GM18499 (cell line): ENCODE results near the gene RFFL.
"Not testable (repeated sequence)": the region's sequence is repeated elsewhere in the genome, so short reads cannot be mapped to it uniquely, and the experiment has no call there.

ENCODE experiments used
- ATAC-seq: cut with Tn5 transposase; IDR thresholded peaks from one replicate; pipeline ENCODE4 v1.9.1; 2021; ENCODE audit warnings: moderate number of reproducible peaks; ENCODE audit not compliant: insufficient read depth, unreplicated experiment

Gene RFFL

DNA sequence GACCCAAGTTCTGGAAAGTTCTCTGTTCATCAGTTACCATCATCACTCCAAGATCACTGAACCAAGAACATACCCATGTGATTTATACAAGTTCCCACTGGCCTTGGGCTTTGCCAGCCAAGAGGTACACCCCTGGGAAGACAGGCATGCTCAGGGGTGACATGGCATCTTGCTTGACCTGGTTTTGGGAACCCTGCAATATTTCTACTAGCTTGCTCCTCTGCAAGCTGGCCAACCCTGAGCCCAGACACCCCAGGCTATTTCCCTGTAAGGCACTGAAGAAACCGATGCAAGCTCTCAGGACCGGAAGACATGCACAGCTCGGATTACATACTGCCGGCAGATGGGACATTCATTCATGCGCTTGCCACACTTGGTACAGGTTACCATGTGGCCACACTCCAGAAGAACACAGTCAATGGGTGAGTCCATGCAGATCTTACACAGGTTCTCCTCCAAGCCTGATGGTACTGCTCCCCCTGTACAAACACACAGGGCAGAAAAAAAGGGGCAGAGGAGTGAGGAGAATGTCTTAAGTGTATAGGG lies 51.8 kb downstream of the RFFL start:
- ATAC-seq = no peak

DNA sequence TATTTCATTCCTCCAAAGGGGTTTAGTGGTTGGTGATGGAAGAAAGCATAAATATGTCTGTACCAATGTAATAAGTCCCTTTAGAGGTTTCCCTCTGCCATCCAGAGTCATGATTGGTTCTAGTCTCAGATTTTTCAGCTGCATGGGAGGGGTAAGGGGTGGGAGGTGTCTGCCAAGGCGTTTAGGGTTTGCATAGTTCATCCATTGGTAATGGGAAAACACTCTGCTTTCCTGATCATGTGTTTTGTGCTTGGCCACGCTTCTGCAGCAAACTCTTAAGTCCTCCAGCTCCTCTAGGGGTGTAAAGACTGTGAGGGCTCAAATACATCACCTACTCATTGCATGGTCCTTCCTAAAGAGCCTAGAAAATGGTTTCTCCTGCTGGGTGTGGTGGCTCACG lies 53.4 kb downstream of the RFFL start:
- no peak for ATAC-seq

DNA sequence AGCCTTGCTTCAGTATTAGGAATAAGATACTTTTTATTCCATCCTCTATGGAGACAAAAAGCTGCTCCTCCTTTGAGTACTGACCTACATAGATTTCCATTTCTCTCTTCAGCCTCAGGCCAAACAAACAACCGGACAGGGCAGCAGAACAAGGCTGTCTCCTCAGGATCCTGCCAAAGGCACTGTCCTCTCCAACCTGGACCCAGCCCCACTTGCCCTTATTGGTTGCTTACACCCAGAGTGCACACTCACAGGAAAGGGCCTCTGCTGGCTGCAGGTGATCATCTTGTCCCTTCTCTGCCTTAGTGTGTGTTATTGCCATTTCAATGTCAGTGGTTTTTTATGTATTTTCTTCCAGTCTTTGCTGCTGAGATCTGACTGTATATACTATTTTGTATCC lies 56.5 kb downstream of the RFFL start:
- no peak for ATAC-seq

DNA sequence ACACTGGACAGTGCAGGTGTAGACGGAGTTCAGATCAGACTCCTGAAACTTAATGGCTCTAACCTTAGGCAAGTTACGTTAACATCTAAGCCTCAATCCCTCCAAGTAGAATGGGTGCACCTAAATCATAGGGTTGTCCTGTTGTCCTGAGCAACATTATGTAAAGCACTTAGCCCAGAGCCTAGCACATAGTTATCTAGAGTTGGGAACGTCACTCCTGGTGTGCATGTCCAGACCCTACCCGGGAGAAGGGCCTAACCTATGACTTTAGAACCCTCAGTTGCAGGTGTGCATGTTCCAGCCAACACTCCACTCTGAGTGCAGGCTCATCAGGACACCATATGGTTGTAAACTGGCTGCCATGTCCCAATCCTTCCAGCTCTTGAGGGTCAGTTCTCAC lies 57.2 kb downstream of the RFFL start:
- no peak for ATAC-seq

DNA sequence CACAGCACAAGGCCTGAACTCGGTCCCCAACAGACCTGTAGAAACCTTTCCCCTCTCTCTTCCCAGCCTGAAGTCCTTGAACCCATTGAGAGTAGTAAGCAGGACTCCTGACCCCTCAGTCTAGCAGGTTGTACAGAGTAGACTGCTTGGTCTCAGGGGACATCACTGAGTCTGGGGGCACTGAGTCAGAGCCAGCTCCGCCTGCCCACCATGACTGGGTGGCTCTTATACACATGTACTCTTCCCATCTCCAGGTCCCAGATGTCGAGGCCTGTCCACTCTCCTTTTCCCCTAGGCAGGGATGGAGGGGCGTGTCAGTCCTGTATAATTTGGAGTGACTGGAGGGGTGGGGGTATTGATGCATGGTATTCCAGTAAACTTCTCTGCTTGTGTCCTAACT lies 59.7 kb downstream of the RFFL start:
- no peak for ATAC-seq

DNA sequence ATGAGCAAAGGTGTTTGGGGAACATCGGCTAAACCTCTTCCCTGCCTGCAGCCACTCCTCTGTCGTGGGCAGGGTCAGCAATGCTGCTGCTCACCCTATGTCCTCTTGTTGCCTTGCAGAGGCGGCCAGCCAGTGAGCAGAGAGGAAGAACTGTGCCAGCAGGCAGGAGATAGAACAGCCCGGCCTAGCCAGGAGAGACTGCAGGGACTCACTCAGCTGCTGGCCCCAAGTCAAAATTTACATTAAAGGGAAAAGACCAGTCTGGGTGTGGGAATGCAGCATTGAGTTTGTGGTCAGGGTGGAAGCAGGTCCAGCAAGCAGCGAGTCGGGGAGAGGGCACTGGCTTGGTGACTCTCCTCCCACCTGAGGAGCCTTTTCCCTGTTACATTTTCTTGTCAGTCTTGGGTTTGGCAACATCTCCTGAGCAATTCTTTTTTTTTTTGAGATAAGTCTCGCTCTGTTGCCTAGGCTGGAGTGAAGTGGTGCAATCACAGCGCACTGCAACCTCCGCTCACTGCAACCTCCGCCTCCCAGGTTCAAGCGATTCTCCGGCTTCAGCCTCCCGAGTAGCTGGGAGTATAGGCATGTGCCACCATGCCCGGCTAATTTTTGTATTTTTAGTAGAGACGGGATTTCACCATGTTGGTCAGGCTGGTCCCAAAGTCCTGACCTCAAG lies 60.5 kb downstream of the RFFL start:
- ATAC-seq = no peak

DNA sequence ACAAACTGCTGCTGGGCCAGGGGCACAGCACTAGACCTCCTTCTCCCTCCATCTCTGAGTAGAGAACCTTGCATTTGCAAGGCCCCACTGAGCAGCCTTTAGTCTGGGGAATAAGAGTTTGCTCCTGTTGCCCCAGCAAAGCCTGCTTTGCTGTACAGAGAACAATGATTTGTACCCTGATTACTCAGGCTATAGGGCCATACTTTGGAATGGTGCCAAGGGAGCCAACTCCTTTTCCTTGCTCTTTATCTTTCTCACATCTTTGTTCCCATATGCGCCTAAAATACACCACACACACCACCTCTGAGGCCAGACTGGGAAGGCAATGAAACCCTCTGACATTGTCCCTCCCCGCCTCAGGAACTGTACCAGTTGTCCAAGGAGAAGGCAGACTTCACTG lies 62.0 kb downstream of the RFFL start:
- ATAC-seq = no peak

DNA sequence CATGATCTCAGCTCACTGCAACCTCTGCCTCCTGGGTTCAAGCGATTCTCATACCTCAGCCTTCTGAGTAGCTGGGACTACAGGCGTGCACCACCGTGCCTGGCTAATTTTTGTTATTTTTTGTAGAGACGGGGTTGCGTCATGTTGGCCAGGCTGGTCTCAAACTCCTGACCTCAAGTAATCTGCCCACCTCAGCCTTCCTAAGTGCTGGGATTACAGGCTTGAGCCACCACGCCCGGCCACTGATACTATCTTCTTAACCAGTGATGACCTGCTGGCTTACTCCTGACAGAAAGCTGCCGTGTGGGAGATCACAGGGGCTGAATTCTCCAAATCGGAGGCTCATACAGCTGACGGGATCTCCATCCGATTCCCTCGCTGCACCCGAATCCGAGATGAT lies 62.5 kb downstream of the RFFL start:
- ATAC-seq = not testable (repeated sequence)

DNA sequence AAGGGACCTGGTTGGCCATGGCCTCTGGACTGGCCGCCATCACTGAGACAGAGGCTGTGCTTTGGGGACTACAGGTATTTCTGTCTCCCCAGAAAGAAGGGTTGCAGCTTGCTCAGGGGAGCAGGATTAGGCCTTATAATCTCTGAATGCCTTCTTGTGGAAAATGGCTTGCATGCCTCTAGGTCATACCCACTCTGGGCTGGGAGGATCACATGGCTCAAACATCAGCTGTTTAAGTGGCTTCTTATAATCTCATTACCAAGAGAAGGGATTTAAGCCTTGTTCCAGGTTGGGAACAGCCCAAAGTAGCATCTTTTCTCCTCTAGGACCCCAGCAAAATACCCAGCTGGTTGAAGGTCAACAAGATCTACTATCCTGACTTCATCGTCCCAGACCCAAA lies 64.1 kb downstream of the RFFL start:
- ATAC-seq = no peak

DNA sequence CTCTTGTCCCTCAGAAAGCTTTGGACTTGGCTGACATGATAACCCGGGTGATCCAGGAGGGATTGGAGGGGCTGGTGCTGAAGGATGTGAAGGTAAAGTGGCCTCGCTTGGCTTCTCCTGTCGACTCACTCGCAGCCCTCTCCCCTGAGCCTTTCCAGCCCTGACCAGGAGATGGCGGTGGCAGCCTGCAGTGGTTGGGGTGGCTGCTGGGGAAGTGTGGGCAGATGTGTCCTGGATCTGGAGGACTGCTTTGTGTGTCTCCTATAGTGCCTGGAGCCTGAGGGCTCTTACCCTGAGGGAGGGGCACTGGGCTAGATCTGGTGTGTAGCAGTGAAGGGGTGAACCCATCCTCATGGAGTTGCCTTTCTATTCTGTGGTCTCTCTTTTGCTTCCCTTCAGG lies 65.3 kb downstream of the RFFL start:
- ATAC-seq = no peak

DNA sequence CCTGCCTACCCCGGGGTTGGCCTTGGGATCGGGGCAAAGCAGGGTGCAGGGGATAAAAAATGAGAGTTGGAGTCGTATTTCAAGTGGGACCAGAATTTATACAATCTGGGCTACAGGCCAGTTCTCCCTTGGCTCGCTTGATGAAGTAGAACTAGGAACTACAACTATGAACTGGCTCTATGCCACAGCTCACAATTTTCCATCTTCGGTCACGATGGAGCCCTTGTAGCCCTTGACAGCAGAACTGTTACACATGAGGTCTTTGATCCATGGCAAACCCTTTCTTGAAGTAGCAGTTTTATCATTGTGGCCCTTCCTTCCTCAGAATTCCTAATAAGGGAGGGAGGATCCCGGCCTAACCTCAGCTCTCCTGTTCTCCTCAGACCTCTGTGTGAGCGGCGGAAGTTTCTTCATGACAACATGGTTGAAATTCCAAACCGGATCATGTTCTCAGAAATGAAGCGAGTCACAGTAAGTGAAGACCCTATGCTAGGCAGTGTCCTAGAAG lies 66.1 kb downstream of the RFFL start:
- ATAC-seq = no peak

DNA sequence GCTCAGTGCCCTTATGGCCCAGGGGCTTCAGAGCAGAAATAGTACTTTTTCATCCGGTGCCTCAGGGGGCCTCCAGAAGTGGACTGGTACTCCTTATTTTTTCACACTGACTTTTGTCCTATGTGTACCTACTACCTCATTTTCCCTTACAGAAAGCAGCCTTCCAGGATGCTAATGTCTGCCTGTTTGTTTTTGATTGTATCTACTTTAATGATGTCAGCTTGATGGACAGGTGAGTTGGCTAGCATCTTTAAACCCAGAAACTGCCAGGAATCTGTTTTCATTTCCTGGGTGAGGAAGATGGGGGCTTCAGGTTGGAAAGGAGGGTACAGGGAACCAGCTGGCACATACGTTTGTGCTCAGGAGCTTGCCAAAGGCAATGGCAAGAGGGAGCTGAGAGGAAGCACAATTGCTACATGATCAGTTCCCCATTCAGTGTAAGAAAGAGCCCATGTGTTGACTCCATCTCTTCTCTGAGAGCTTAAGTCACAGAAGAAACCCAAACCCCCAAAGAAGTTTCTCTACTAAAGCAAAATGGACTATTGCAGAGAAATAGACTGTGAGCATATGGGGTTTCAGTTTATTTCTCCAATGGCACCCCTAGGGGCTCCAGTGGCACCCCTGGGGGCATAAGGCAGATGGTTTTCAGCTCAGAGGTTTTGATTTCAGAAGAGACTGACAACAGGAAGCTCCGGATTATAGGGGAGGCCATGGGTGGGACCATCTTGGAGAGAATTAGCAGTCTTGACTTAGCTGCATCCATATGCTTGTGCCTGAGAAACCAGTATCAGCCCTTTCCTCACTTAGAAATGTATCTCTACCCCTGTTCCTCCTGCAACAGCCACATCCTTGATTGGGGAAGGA lies 66.9 kb downstream of the RFFL start:
- no peak for ATAC-seq

DNA sequence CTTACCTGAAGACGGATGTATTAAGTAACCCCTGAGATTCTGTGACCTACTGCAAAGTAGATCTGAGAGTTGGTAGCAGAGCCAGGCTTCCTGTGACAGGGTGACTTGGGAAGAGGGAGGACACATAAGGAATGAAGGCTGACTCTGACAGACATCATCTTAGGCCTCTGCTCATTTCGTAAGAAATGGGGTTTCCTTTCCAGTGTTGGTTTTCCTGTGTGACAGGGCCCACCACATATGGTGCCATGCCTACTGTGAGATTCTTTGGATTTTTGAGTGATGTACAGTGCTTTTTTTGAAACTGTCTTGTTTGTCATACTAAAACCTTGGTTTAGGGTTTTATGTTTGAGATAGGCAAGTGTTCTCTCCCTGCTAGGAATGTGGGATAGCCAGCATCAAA lies 70.5 kb downstream of the RFFL start:
- no peak for ATAC-seq

DNA sequence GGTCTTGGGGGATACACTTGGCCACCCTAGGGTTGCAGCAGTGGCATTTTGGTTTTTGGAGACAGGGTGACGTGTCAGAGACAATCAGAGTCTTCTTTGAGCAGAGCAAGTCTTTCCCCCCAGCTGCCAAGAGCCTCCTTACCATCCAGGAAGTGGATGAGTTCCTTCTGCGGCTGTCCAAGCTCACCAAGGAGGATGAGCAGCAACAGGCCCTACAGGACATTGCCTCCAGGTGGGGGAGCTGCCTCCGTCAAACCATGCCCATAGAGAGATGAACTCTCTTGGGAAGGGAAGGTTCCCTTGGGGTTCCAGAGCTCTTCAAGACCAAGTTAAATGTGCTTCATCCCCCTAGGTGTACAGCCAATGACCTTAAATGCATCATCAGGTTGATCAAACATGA lies 71.9 kb downstream of the RFFL start:
- ATAC-seq = no peak

DNA sequence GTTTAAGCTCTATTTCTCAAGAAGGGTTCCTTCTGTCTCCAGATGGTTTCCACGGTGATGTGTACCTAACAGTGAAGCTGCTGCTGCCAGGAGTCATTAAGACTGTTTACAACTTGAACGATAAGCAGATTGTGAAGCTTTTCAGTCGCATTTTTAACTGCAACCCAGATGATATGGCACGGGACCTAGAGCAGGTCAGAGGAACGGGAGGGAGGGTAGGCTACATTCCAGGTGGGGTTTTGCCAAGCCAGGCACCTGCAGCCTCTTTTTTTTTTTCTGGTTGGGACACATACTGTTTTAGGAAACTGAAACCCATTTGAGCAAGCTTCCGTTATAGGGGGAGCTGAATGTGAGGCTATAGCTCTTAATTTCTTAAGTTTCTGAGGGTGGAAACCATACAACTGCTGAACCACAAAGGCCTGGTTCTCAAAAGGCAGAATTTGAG lies 72.6 kb downstream of the RFFL start:
- no peak for ATAC-seq

DNA sequence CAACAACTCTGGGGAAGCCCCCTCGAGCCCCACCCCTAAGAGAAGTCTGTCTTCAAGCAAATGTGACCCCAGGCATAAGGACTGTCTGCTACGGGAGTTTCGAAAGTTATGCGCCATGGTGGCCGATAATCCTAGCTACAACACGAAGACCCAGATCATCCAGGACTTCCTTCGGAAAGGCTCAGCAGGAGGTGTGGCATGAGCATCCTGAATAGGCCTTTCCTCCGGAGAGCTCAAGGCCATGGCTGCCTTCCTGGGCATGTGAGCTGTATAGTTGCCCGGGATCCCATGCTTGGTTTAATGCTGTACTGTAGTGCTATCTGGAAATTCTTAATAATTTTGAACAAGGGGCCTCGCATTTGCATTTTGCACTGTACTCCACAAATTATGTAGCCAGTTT lies 74.0 kb downstream of the RFFL start:
- no peak for ATAC-seq

DNA sequence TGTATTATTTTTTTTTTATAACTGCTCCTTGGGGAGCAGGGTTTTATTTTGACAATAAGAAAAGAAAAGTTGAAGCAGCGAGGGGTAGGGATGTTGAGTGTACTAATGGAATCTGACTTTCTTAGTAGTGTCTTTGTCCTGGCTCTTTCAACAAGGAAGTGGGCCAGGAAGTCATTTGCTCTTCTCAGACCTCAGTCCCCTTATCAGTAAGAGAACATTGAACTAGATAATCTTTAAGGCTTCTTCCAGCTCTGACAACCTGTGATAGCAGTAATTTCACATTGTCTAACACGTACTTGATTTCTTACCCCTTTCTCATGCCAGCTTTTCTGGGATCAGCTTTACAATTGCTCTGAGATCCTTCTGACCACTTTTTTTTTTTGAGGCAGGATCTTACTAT lies 74.9 kb downstream of the RFFL start:
- no peak for ATAC-seq

DNA sequence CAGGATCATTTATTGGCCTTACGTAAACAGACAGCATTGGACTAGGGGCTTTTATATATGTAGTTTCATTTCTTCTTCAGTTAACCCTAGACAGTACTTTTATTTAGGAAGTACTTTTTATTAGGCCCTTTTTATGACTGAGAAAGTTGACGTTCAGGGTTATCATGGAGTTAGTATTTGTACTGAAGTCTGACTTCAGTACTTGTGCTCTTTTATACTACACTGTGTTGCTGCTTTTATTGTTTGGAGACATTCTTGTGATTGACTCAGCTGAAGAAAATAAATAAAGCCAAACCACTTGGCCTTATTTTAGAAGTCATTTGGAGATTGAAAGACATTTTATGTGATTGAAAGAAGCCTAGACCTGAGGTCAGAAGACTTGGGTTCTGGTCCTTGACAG lies 76.3 kb downstream of the RFFL start:
- no peak for ATAC-seq

DNA sequence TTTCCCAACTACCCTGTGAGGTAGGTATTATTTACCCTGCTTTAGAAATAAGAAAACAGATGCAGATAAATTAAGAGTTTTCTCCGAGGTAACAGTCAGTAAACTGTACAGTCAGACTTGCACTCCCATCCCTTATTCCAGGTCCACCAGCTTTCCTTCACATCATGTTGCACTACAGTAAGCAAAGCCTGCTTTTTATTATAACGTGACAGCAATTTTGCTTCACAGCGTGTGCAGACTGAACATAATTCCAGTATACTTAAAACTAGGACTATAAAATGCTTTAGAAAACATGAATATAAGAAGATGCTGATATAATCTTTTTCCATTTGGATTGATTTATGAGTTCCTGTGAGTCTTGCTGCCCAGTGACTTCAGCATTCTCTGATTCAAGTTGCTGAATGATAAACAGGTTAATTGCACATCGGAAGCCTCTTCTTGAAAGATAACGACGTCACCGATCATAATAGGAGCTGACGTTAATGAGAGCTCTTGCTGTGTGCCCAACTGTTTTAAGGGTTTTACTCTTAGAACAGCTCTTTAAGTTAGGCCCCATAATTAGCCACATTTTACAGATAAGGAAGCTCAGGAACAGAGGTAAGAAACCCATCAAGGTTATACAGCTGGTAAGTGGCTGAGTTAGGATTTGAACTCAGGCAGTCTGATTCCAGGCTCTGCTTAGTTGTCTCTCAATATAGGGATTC lies 81.8 kb downstream of the RFFL start:
- ATAC-seq = no peak

DNA sequence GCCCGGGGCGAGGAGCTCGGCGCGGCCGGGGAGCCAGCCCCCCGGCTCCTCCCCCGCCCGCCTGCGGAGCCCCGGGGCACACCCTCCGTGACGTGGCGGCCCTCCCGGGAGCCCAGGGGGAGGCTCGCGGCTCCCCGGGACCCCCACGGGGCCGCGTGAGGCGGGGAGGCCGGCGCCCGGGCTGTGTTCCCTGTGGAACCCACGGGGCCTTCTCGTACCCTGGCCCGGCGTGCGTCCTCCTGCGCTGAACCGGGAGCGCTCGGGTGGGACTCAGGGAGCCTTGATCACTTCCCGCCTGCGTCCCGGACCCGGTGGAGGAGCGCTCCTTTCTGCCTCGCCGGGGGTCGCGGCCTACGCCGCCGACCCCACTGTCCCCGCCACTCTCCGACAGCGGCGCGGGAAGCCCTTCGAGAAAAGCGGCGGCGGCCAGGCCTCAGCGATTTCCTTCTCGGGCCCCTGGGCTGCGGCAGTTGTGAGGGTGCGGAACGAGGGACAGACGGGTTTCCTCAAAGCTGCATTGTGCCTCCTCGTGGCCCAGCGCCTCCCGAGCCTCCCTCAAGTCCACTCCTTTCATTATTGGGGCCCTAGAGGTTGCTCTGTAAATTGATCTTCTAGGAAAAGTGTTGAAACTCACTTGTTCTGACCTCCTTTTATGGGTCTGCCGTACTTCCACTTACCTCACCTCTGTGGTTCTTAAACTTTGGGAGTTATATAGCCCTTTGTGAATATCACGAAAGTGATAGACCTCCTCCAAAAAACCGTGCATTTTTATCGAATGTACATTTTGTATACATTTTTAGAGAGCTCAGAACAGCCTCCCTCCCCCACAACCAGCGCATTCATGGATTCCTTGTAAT lies 82.6 kb downstream of the RFFL start:
- no peak for ATAC-seq
